Measurements from ENCODE around the gene KCNT2.

DNA sequence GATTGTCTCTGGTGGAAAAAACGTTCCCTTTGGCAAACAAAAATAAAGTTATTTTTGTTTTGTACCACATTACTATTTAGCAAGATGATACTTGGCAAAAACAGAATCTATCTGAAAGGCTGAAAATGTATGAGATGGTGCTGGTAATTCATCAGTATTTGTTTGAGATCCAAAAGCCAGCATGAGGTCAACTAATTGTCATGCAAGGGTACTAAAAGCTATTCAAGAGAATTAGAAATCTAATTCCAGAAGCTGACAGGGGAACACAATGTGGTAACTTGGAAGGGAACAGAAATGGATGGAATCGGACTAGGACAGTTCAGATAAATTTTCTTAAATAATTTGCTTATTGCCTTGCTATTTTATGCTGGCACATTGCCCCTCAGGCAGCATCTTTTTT is 263.8 kb downstream of the KCNT2 start:
- TF ChIP-seq, protein P1, sequence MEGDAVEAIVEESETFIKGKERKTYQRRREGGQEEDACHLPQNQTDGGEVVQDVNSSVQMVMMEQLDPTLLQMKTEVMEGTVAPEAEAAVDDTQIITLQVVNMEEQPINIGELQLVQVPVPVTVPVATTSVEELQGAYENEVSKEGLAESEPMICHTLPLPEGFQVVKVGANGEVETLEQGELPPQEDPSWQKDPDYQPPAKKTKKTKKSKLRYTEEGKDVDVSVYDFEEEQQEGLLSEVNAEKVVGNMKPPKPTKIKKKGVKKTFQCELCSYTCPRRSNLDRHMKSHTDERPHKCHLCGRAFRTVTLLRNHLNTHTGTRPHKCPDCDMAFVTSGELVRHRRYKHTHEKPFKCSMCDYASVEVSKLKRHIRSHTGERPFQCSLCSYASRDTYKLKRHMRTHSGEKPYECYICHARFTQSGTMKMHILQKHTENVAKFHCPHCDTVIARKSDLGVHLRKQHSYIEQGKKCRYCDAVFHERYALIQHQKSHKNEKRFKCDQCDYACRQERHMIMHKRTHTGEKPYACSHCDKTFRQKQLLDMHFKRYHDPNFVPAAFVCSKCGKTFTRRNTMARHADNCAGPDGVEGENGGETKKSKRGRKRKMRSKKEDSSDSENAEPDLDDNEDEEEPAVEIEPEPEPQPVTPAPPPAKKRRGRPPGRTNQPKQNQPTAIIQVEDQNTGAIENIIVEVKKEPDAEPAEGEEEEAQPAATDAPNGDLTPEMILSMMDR (IDR thresholded peaks at IDR 0.05) = no peak
- no peak for TF ChIP-seq ZC3H11A (IDR thresholded peaks at IDR 0.05)
- TF ChIP-seq MAFK (IDR thresholded peaks at IDR 0.05; ENCODE audit: partially characterized antibody) = no peak
- TF ChIP-seq SMC3 (IDR thresholded peaks at IDR 0.05) = no peak

Data from A549 (cell line).